ENCODE data around the gene ACTA2.
"Not testable (repeated sequence)": the region's sequence is repeated elsewhere in the genome, so short reads cannot be mapped to it uniquely, and the experiment has no call there.

The ACTA2 gene

GRCh38 chr10:88934900-88935672 lies 17.5 kb downstream of the ACTA2 start:
- no peak overlapping the region for H3K4me3 ChIP-seq (replicated peaks; ENCODE audit: low read depth, low read length)
- DNase-seq (ENCODE audit: extremely low read depth, low read depth) = no peak
- TF ChIP-seq, protein P1, sequence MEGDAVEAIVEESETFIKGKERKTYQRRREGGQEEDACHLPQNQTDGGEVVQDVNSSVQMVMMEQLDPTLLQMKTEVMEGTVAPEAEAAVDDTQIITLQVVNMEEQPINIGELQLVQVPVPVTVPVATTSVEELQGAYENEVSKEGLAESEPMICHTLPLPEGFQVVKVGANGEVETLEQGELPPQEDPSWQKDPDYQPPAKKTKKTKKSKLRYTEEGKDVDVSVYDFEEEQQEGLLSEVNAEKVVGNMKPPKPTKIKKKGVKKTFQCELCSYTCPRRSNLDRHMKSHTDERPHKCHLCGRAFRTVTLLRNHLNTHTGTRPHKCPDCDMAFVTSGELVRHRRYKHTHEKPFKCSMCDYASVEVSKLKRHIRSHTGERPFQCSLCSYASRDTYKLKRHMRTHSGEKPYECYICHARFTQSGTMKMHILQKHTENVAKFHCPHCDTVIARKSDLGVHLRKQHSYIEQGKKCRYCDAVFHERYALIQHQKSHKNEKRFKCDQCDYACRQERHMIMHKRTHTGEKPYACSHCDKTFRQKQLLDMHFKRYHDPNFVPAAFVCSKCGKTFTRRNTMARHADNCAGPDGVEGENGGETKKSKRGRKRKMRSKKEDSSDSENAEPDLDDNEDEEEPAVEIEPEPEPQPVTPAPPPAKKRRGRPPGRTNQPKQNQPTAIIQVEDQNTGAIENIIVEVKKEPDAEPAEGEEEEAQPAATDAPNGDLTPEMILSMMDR (IDR thresholded peaks at IDR 0.05; ENCODE audit: low read depth, low read length, missing control alignments) = peak; percentile 93

DNA sequence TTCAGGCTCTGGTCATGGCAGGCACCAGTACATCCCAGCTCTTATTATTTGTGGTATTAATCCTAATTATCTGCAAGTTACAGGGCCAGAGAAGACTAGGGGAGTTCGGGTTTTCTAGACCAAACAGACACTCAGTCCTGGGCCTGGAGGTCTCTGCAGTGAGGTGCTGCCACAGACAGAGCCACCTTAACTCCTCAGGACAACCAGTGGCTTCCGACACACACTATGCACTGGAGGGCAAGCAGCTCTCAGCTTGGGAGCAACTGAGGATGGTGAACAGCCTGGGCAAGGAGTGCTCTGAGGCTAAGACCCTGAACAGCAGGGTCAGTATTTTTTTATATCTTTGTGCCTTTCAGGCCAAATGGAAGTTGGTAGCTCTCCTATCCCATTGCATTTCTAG lies 19.0 kb downstream of the ACTA2 start:
- no peak for DNase-seq (ENCODE audit: extremely low read depth, low read depth)

GRCh38 chr10:88932539-88933256 lies 19.9 kb downstream of the ACTA2 start:
- no peak overlapping the region for H3K4me3 ChIP-seq (replicated peaks; ENCODE audit: low read depth, low read length)
- TF ChIP-seq, protein P1 (IDR thresholded peaks at IDR 0.05; ENCODE audit: low read depth, low read length, missing control alignments) = peak; percentile 87
- peak; percentile 83 for DNase-seq (ENCODE audit: extremely low read depth, low read depth)

More for the DNA sequence above, 19.0 kb downstream of the ACTA2 start:
- H3K4me3 ChIP-seq (replicated peaks; ENCODE audit: low read depth, low read length) = no peak overlapping the region
- TF ChIP-seq, protein P1 (IDR thresholded peaks at IDR 0.05; ENCODE audit: low read depth, low read length, missing control alignments) = no peak

DNA sequence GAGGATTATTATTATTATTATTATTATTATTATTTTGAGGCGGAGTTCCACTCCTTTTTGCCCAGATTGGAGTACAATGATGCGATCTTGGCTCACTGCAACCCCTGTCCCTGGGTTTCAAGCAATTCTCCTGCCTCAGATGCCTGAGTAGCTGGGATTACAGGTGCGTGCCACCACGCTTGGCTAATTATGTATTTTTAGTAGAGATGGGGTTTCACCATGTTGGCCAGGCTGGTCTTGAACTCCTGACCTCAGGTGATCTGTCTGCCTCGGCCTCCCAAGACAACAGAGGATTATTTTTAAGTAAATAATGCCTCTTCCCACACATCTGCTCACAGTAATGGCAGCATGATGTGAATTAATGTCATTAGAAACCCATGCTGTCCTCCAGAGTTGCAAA lies 20.5 kb downstream of the ACTA2 start:
- H3K4me3 ChIP-seq (replicated peaks; ENCODE audit: low read depth, low read length); DNase-seq (ENCODE audit: extremely low read depth, low read depth): not testable (repeated sequence)

DNA sequence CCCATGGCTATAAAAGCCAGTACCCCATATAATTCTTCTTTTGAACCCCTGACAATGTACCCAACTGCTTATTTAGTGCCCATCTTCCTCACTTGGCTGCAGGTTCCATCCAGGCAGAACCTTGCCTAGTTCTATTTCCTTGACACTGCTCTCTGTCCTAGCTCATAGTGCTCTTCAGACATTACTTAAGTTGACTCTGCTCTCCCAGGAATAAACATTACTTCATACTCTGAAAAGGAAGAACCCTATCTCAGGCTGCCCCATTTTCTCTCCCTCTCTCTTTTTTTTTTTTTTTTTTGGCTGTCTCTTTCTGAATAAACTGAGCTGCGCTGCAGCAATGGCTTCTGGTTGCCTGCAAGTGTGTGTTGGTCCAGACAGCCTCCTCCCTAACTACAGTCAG lies 21.0 kb downstream of the ACTA2 start:
- no peak overlapping the region for H3K4me3 ChIP-seq (replicated peaks; ENCODE audit: low read depth, low read length)
- no peak for DNase-seq (ENCODE audit: extremely low read depth, low read depth)
- TF ChIP-seq, protein P1 (IDR thresholded peaks at IDR 0.05; ENCODE audit: low read depth, low read length, missing control alignments) = no peak

GRCh38 chr10:88928254-88928653 lies 24.3 kb downstream of the ACTA2 start:
- H3K4me3 ChIP-seq (replicated peaks; ENCODE audit: low read depth, low read length) = no peak overlapping the region
- TF ChIP-seq, protein P1 (IDR thresholded peaks at IDR 0.05; ENCODE audit: low read depth, low read length, missing control alignments) = no peak
- DNase-seq (ENCODE audit: extremely low read depth, low read depth) = no peak

- no peak for DNase-seq (ENCODE audit: extremely low read depth, low read depth)
- no peak overlapping the region for H3K4me3 ChIP-seq (replicated peaks; ENCODE audit: low read depth, low read length)
- TF ChIP-seq, protein P1 (IDR thresholded peaks at IDR 0.05; ENCODE audit: low read depth, low read length, missing control alignments) = no peak
These were observed 25.2 kb downstream of the ACTA2 start for GRCh38 chr10:88927416-88927690.

Measured in HFF-Myc (cell line).